HG03432 (cell line): Measurements from ENCODE around the gene ROCK1.
A peak's percentile ranks its signal among the peaks of the same experiment; 100 is the strongest.

Experiments
- ATAC-seq: cut with Tn5 transposase; IDR thresholded peaks from one replicate; pipeline ENCODE4 v1.9.1; 2021; ENCODE audit warnings: mild to moderate bottlenecking, moderate library complexity; ENCODE audit not compliant: unreplicated experiment

Gene ROCK1

DNA sequence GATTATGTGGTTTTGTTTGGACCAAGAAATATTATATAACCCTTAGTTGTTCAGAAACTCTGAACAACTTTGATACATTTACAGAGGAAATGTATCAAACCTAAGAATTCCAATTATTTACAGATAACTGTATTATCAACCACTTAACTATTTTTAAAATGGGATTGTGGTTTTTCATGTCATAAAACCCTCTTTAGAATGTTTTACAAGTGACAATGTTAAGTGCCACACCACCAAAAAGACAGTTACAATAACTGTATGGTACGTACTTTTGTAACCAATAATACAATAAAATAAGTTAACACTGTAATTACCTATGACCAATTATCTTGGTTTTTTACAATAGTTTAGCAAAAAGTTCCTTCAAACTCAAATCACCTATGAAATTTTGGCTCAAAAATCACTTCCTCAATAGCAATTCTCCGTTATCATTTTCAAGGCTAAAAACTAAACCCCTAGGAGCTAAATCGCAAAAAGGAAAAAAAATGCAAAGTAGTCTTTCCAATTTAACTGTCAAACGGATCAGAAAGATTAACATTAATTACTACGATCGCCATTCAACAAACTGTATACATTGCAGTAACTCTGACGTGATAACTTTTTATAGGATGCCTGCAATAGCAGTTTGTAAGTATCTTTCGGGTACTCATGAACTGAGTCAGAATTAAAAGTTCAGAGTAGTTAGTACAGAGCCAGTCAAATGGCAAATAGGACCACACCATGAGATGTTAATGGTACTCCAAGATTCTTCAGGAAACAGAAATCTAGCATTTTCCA, 1.5 kb downstream of the ROCK1 start:
- ATAC-seq = no peak

DNA sequence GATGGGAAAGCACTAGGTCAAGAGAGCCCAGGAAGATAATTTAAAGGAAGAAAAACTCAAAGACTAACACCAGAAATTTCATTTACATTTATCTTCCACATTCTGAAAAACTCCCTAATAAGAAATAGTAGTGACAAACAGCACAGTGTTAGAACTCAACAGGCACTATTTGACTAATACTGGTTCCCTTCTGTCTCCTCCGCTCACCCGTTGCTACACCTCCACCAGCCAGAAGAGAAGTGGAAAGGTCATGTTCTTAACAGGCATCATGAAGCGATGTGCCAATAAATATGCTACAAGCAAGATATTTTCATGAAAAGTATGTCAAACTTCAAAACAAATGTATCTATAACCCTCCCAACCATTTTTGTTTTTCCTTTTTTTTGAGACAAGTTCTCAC, 5.7 kb downstream of the ROCK1 start:
- peak; percentile 62 for ATAC-seq

DNA sequence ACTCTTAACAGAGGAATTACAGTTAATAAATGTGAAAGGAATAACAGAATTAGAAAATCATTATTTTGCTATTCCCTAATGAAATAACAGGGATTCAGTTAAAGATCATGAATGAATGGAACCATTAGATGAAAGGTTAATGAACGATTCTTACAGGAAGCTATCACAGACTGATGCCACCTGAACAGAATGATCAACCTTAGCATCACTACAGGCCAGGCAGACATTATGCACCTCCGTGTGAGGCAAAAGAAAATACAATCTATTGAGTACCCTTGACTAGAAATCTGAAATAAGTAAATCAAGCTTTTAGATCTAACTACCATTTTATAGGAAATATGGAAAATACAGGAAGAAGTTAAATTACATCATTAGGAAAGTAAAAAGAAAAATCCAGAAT, 10.4 kb downstream of the ROCK1 start:
- ATAC-seq = no peak

DNA sequence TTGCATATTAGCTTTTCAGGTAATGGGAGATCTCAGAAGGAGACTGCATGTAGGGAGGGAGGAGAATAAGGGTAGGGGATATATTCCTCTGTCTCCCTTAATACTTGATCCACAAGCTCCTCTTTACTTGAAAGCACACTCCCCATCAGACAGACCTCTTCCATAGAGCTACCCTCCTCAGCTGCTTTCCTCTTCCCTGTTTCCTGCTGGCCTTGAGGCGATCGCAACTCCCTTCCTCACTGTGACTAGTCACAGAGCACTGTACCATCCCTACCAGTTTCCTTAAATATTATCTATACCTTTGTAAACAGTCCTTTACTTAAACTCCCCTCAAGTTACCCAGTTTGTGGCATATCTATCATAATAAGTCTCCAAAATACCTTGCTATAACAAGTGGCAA, 10.9 kb downstream of the ROCK1 start:
- no peak for ATAC-seq

DNA sequence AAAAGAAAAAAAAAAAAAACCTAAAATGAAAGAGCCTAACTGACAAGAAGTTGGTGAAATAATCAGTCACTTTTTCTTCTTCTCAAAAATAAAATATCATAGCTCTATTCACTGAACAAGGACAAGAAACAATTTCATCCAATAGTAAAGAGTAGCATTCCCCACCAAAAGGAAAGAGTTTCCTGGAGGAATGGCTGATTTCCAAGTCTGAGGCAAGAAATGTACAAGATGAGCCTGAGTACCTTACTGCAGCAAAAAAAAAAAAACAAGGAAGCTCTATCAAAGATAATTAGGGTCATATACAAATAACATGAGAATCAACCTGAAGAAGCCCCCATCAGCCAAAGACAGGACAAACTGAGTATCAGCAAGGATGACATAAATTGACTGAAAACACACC, 11.5 kb downstream of the ROCK1 start:
- ATAC-seq = no peak

DNA sequence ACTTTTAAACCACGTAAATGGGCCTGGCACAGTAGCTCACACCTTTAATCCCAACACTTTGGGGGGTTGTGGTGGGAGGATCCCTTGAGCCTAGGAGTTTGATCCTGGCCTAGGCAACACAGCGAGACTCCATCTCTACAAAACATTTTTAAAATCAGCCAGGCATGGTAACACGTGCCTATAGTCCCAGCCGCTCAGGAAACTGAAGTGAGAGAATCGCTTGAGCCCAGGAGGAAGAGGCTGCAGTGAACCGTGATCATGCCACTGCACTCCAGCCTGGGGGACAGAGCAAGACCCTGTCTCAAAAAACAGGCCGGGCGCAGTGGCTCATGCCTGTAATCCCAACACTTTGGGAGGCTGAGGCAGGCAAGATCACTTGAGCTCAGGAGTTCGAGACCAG, 12.2 kb downstream of the ROCK1 start:
- peak; percentile 84 for ATAC-seq

DNA sequence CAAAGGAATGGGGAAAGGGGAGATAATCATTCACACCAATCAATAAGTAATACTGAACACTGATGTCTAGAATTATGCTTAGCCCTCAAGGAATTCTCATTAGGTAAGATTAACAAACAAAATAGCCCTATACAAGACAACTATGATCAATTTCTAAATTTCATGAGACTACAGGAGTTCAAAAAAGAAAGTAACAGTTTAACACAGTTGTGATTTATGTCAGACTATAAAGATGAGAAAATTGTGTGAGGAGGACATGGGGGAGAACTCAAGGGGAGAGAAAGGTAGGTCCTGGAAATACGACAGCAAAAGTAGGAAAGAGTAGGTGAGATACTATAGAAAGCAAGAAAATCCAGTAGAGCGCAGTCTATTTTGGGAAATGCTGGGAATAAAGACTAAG, 14.9 kb downstream of the ROCK1 start:
- no peak for ATAC-seq

DNA sequence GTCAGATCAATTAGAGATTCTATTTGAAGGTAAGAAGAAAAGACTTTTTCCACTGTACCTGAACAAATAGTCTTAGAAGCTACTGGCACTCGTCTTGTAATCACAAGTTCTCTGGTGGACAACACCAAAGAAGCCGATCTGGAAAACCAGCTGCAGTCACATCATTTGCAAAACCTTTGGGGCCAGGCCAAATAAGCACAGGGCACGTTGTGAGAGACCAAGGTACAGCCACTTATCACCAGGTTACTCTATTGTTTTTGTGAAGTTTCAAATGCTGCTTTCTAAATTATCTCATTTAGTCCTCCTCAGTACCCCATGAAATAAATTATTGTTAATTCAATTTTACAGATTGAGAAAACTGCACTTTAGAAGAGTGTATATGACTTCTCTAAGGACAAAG, 18.5 kb downstream of the ROCK1 start:
- ATAC-seq = no peak

DNA sequence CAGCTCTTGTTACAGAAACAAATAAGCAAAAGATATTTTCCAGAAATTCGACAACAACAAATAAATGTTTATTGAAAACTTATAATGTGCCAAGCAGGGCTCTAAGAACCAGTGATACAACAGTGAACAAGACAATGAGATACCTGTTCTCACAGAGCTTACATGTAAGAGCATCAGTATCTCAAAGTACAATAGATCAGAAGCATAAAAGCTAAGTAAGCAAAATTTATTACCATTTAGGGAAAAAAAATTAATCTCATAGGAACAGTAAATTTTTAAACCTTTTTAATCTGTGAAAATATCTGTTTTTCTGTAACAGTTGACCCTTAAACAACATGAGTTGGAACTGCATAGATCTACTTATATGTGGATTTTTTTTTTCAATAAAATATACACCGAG, 20.9 kb downstream of the ROCK1 start:
- no peak for ATAC-seq

DNA sequence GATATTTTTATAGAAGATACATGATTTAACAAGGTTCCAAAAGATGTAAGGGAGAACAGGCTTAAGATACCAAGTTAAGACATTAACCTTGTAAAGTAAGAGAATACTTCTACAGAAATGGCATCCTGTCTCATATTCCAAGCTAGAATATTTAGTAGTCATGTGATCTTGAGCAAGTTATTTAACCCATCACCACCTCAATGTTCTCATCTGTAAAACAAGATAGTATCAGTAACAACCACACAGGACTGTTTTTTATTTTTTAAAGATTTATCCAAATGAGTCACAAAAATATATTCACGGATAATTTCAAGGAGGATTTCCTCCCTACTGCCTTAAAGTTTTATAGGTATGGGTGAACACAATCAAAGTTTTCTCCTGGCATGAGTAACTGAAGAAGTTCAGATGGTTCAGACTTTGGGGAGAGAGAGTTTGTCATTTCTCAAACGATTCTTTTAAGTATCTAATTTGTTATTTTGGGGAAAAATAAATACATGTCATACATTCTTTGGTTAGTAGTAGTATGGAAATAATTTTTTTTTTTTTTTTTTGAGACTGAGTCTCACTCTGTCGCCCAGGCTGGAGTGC, 25.9 kb downstream of the ROCK1 start:
- no peak for ATAC-seq

DNA sequence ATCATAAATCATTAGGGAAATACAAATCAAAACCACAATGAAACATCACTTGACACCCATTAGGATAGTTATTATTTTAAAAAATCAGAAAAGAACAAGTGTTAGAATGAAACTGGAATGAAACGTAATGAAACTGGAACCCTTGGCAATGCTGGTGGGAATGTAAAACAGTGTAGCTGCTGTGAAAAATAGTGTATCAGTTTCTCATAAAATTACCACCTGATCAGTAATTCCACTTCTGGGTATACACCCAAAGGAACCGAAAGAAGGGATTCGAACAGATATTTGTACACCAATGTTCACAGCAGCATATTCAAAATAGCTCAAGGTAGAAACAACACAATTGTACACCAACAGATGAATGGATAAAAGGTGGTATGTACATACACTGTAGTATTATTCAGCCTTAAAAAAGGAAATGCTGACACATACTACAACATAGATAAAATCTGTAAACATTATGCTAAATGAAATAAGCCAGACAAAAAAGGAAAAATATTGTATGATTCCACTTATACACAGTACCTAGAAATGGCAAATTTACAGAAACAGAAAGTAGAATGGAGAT, 27.0 kb downstream of the ROCK1 start:
- no peak for ATAC-seq

DNA sequence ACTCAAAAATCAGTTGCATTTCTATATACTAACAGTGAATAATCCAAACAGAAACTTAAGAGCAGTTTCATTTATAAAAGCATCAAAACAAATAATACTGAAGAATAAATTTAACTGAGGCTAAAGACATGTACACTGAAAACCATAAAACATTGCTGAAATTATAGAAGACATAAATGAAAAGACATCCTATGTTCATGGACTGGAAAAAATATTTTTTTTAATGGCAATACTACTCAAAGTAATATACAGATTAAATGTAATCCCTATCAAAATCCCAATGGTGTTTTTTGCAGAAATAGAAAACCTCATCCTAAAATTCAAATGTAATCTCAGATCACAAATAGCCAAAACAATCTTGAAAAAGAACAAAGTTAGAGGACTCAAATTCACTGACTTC, 28.6 kb downstream of the ROCK1 start:
- ATAC-seq = no peak

DNA sequence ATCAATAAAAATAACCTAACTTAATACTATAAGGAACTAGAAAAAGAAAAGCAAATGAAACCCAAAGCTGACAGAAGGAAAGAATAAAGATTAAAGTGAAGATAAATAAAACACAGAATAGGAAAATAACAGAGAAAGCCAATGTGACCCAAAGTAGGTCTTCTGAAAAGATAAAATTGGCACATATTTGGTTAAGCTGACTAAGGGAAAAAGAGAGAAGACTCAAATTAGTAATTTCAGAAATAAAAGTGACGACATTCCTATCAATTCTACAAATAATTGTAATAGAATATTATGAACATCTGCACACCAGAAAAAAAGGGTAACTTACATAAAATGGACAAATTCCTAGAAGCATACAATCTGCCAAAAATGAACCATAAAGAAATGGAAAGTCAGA, 30.2 kb downstream of the ROCK1 start:
- no peak for ATAC-seq

DNA sequence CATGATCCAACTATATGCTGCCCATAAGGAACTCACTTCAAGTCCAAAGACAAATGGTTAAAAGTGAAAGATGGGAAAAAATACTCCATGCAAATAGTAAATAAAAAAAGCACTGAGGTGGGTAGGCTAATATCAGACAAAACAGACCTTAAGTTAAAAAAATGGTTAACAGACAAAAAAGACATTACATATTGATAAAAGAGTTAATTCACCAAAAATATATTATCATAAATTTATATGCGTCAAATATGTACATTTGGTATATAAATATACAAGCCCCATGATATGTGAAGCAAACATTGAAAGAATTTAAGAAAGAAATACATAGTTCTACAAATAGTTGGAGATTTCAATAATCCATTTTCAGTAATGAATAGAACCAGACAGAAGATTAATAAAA, 31.0 kb downstream of the ROCK1 start:
- no peak for ATAC-seq

DNA sequence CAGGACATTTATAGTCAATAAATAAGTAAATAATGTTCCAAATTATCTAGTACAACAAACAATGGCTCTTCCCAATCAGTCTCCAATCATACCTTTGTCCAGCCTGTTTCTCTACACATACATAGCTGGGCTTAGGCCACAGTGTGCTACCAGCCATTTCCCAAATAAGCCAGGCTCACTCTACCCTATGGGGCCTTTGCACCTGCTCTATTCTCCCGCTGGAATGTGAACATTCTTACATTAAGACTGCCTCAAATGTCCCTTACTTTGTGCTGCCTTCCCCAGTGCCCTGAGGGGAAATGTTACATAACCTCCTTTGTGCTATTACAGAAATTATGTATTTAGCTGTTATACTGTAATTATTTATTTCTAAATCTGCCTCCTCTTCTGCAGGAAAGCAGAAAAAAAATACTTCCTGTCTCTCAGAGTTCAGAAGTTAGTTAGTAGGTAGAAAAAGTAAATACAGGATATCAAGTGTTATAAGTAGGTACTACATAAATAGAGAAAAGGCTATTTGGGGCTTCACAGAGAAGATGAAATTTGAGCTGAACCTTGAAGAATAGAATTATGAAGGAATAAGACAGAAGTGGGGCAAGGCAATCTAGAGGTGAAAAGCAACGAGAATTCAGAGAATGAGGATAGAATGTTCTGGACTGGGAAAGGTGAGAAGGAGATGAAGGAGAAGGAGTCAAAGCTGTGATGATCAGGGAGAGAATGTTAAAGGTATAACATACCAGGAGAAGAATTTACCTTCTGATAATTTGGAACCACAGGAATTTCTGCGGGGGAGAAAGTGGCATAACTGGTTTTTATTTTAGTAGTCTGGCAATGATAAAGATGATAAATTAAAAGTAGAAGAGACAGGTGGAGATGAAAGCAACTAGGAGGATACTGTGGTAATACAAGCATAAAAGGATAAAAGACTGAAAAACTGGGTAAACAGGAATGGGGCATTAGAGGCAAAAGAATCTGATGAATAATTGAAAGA, 37.0 kb downstream of the ROCK1 start:
- no peak for ATAC-seq

DNA sequence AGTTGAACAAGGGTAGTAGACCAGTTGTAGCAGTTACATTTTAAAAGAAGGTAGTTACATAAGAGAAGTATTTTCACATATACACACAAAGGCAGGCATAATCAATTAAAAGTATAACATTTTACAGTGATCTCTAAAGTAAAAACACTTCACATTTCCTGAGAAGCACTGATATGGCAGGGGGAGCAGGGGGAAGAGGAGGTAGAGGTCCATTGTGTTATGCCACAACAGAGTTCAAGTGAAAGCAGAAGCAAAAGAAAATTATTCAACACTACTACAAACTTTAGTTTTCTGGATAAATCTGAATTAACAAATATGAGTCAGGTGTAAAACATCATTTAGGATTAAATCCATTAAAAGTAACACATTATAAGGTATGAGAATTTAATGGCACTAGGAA, 38.4 kb downstream of the ROCK1 start:
- no peak for ATAC-seq

DNA sequence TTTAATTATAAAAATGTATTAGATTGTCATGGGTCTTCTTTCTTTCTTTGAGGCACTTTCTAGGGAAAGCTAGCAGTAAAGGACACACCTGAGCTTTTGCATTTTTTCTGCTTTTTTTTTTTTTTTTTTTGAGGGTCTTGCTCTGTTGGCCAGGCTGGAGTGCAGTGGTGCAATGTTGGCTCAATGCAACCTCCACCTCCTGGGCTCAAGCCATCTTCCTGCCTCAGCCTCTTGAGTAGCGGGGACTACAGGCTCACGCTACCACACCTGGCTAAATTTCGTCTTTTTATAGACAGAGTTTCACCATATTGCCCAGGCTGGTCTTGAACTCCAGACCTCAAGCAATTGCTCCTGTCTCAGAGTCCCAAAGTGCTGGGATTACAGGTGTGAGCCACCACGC, 40.5 kb downstream of the ROCK1 start:
- ATAC-seq = no peak

DNA sequence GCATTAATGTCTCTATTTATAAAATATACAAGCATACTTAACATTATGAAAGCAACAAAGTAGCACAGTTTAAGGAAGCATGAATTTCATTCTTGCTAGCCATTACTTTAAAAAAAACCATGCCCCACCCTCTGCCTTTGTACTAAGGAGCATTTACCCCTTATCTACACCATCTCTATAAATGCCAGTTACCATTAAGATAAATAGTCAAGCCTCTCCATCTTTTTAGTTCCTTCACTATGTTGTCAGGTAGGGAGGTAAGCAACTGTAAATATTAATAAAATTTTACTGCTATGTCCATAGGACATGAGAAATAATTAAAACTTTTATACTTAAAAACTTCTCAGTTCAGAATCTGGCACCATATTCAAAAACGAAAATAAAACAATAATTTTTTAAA, 42.1 kb downstream of the ROCK1 start:
- ATAC-seq = no peak

DNA sequence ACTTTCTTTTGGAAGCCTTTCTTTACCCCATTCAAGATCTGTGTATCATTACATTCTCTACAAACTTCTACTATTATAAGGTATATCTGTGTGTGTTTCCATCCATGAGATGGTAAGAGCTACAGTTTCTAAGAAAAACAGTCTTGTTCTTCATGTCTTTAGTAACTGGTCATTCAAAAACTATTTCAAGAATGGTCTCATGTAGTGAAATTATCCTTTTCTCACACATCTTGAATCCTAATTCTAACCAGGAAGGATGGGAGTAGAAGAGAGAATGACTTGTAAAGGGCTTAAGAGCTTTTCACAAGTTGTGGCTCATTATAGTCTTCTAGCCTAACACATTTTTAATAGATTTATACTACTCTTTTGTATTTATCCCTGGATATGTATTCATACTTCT, 47.3 kb downstream of the ROCK1 start:
- ATAC-seq = no peak

DNA sequence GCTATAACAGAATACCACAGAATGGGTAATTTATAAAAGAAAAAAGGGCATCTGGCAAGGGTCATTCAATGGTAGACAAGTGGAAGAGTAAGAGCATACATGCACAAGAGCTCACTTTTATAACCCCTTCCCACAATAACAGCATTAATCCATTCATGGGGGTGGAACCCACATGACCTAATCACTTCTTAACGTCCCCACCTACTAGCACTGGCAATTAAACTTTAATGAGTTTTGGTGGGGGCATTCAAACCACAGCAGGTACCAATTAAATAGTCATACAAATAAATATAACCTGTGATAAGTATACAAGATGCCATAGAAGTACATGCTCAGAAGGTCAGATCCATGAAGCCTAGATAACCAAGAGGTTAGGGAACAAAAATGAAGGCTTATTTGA, 48.6 kb downstream of the ROCK1 start:
- no peak for ATAC-seq

DNA sequence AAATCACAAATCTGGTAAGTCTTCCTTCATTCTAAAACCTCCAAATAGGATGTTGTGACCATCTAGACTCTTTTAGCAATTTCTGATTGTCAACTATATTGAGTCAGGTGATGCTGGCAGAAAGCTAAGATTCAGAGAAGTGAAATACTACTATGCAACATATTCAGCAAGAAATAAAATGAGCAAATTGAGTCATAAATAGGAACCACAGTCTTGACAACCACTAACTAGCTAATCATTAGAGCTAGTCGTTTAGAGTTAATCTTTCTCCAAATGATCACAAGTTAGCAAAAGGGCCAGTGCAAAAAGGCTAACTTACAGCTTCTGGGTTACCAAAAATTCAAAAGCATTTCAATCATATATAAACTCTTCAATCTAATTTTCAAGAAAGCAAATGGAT, 54.5 kb downstream of the ROCK1 start:
- ATAC-seq = no peak
